ENCODE data around the gene KCNQ4. TPM values are rescaled to one million over a fixed set of nuclear protein-coding genes. Genes with fewer than 3 reads are reported as not detected.

Gene KCNQ4
- polyA plus RNA-seq, 3 donors = 1.6 to 1.9 (median 1.9) TPM

DNA sequence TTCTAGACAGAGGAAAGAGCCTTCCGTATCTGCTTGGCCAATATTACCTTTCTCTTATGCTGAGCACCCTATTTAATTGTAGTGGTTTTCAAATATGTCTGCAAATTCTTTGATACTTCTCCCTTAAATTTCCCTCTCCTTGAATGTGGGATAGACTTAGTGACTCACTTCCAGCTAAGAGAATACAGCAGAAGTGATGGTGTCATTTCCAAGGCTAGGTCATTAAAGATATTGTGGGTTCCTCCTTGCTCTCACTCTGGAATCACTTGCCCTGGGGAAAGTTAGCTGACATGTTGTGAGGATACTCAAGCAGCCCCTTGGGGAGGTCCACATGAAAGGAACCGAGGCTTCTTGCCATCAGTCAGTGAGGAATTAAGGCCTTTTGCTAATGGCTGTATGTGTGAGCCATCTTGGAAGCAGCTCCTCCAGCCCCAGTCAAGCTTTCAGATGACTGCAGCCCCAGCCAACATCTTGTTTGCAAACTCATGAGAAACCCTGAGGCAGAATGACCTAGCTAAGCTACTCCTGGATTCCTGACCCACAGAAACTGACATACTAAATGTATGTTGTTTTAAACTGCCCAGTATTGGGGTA, 86.6 kb downstream of the KCNQ4 start:
- no peak for DNase-seq (ENCODE audit: extremely low read depth in 1 of 11, low read depth in 9 of 11, low spot score in 4 of 11)

DNA sequence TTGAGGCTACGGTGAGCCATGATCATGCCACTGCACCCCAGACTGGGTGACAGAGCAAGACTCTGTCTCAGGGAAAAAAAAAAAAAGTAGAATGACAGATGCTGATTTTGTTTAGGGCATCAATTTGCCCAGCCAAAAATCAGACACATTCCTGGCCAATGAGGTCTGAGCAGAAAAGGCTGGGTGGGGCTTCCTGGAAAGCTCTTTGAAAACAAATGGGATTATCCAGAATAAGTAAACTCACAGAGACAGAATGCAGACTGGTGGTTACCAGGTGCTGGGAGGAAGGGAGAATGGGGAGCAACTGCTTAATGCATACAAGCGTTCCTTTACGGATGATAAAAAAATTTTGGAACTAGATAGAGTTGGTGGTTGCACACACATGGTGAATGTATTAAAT, 88.7 kb downstream of the KCNQ4 start:
- no peak for DNase-seq (ENCODE audit: extremely low read depth in 1 of 11, low read depth in 9 of 11, low spot score in 4 of 11)

DNA sequence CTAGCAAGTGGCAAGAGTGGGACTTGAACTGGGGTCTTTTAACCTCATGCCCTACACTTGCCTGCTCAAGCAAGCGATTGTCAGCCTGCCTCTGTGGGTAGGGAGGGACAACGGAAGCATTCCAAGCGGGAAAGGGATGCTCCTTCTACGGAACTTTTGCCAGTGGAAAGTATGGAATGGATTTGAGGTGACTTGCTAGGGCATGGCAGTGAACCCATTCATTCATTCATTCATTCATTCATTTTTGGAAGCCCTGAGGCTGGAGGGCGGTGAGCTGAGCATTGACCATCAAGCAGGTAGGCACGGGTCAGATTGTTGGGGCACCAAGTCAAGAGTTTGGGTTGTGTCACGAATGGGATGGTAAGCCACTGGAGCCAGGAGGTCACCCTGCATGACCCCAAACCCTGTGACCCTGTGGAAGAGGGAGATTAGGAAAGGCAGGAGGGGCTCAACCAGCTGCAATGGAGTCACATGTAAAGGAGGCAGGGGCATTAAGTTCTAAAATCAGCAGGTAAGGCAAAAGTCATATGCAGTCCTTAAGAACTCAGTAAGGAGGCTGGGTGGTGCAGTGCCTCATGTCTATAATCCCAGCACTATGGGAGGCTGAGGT, 90.4 kb downstream of the KCNQ4 start:
- no peak for DNase-seq (ENCODE audit: extremely low read depth in 1 of 11, low read depth in 9 of 11, low spot score in 4 of 11)

DNA sequence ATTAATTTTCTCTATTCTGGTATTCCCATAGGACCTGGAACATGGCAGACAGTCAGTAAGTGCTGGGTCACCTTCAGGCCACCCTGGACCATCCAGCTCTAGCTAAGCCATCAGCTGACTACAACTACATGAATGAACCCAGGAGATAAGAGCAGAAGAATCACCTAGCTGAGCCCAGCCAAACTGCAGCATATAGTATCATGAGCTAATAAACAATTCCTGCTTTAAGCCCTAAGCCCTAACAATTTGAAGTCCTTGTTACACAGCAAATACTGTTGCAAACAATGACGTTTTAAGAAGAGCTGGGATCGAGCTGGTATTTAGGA, 92.8 kb downstream of the KCNQ4 start:
- DNase-seq (ENCODE audit: extremely low read depth in 1 of 11, low read depth in 9 of 11, low spot score in 4 of 11) = no peak

DNA sequence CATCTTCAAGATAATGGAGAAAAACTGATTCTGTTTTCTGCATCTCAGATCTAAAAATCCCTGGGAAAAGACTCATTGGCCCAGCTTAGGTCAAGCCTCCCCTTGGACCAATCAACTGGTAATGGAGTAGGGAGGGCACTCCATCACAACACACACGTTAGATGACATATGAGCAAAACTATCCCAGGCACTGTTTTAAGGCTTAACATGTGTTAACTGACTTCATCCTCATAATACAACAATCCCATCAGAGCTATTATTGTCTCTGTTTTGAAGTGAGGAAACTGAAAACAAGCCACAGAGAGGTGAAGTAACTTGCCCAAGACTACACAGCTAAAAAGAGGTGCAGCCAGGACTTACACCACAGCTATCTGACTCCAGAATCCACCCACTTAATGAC, 93.3 kb downstream of the KCNQ4 start:
- no peak for DNase-seq (ENCODE audit: extremely low read depth in 1 of 11, low read depth in 9 of 11, low spot score in 4 of 11)

DNA sequence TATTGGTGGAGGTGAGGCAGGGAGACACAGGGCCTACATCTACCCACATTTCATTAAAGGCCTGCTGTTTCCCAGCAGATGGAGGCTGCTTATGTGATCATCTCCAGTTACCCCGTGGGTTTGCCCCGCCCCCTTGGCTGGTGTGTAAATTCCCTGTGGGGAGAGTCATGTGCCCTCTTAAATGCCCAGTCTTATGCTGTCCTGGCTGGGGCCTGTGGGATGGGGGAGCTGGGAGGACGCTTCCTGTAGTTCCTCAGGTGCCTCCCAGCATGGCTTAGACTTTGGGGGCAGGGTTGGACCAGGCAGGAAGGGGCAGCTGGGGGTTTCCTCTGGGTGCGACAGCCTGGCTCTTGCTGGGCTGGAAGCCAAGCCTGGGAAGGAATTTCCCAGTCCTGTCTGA, 94.1 kb downstream of the KCNQ4 start:
- no peak for DNase-seq (ENCODE audit: extremely low read depth in 1 of 11, low read depth in 9 of 11, low spot score in 4 of 11)

DNA sequence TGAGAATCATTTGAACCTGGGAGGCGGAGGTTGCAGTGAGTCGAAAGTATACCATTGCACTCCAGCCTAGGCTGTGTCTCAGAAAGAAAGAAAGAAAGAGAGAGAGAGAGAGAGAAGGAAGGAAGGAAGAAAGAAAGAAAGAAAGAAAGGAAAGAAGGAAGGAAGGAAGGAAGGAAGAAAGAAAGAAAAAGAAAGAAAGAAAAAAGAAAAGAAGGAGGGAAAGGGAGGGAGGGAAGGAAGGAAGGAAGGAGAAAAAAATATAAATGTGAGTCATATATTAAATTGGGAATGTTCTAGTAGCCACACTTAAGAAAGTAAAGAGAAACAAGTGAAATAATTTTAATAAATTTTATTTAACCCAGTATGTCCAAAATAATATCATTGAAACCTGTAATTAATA, 95.3 kb downstream of the KCNQ4 start:
- DNase-seq (ENCODE audit: extremely low read depth in 1 of 11, low read depth in 9 of 11, low spot score in 4 of 11) = no peak

DNA sequence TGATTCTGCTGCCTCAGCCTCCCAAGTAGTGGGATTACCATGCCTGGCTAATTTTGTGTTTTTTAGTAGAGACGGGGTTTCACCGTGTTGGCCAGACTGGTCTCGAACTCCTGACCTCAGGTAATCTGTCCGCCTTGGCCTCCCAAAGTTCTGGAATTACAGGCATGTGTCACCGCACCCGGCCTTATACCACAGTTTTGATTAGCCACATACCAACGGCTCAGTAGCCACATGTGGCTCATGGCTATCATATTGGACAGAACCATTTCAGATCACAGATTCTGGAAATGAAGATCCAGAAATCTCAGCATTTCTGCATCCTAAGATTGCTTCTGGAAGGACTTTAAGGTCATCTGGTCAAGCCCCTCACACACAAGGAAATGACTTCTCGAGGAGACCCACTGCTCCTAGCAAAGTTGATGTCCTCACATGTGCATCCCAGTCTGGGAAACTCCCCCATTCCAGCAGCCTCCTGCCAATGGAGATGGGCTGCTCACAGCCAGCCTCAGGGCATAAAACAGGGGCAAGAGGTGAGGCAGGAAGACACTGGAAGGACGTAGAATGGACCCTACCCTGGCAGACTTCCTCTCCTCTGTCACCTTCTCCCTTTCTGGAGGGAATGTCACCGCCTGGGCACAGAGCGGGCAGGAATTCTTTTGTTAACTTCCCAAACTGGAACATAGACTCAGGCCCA, 96.0 kb downstream of the KCNQ4 start:
- no peak for DNase-seq (ENCODE audit: extremely low read depth in 1 of 11, low read depth in 9 of 11, low spot score in 4 of 11)

DNA sequence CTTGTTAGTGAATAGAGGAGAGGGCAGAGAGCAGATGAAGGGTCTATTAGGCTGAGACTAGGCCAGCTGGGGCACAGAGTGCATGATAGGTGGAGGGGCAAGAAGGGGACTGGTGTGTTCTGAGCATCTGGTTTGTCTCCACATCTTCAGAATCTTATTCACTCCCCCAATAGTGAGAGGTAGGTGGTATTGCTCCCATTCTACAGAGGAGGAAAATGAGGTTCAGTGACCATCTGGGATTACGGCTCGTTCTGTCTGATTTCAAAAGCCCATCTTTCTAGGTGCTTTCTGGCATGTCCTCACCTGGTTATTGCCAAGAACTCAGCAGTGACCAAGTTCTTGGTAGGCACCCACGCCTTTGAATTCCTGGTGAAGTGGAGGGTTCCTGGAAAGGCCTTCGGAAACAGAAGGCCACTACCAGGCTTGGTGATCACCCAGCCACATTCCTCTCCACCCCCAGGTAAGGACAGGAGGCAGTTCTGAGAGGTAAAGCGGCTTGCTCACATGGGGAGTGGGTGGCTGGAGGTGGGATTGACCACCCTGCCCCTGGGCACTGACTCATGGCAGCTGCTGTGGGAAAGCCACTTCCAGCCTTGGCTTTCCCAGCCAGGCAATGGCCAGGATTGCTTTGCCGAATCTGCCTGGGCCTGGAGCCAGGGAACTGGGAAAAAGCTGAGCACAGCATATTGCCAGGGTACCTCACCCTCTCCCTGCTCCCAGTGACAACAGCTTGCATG, 97.4 kb downstream of the KCNQ4 start:
- no peak for DNase-seq (ENCODE audit: extremely low read depth in 1 of 11, low read depth in 9 of 11, low spot score in 4 of 11)

DNA sequence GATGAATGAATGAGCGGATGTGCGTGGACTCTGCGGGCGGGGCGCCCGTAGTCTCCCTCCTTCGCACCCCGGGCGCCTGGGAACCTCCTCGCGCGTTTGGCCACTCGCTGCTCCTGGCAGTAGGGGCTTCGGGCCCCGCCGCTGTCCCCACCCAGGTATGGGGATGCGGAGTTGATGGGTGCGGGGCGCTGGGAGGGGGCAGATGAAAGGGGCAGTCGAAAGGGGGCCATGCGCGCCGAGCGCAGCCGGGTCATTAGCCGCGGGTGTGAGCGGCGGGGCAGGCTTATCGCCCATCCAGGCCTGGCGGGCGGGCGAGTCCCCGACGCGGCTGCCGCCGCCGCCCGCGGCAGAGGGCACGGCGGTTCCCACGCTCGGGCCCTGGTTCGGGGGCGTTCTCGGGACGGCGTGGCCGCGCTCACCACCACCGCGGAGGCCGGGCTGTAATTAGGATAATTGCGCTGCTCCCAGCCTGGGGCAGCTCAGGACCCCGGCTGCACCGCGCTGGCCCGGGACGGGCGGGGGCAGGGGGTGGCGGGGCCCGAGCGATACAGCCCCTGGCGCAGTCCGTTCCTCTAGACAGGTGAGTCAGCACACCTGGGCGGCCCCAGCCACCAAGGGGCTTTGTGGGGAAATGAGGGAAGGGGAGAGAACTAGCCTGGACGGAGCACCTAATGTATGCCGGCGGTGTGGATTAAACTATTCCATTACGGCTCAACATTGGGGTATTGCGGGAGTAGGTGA, 100.6 kb downstream of the KCNQ4 start:
- DNase-seq (ENCODE audit: extremely low read depth in 1 of 11, low read depth in 9 of 11, low spot score in 4 of 11) = no peak

DNA sequence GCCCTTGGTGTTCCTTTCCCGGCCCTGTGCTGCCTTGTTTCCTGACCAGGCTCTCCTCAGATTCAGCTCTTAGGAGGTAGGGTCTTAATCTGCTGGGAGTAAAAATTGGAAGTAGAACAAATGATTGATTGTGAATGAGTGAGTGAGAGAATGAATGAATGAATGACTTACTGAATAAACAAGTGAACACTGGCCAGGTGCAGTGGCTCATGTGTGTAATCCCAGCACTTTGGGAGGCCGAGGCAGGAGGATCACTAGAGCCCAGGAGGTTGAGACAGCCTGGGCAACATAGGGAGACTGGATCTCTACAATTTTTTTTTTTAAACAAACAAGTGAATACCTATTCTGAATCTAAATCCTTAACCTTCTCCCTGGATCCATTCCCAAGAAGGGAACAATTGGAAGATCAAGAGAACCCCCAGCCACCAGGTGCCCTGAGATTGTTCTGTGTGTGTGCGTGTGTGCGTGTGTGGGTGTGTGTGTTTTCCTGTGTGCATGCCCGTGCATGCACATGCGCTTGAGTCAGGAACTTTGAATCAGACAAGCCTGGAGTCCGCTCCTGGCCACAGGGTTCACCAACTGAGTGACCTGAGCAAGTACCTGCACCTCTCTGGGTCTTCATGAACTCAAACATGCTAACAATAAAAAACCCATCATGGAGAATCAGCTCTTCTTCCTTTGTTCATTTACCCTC, 102.9 kb downstream of the KCNQ4 start:
- DNase-seq (ENCODE audit: extremely low read depth in 1 of 11, low read depth in 9 of 11, low spot score in 4 of 11) = no peak

DNA sequence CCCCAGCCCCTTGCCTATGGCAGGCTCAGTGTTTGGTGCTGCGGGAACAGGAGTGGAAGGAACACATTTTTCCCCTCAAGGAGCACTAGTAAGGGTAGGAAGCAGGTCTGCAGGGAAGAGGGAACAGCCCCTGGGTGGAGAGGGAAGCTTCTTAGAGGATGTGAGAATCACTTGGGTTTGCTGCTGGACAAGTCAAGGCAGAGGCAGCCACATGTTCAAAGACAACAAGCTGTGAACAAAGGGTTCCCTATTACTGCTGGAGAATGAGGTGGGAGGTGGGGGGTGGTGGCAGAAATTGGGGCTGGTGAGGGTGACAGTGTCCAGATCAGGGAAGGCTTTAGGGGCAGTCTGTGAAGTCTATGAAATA, 103.4 kb downstream of the KCNQ4 start:
- no peak for DNase-seq (ENCODE audit: extremely low read depth in 1 of 11, low read depth in 9 of 11, low spot score in 4 of 11)

DNA sequence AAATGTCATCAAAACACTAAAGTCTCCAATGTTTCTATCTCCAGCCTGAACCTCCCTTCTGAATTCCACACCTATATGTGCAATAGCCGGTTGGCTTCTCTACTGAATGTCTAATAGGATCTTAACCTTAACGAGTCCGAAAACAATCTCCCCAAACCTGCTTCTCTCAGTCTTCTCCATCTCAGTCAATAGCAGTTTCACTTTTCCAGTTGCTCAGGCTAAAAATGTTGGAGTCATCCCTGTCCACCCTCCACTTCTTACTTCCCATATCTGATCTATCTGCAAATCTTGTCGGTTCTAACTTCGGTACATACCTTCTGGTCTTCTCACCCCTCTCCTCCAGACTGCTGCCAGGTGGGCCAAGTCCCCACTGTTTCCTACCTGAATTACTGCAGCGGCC, 104.1 kb downstream of the KCNQ4 start:
- no peak for DNase-seq (ENCODE audit: extremely low read depth in 1 of 11, low read depth in 9 of 11, low spot score in 4 of 11)

Other genes starting within 250 kb of the KCNQ4 start
- 1 to 10 TPM; 1.6 to 2.2 (median 1.8) TPM for gene RIMS3, start 118.1 kb upstream of the KCNQ4 start, polyA plus RNA-seq (ENCODE audit: insufficient read length in 3 of 3)
- 100 to 1,000 TPM in 2 of 3 donors, 10 to 100 TPM in 1; 95.9 to 111 (median 101) TPM for gene NFYC, start 92.1 kb upstream of the KCNQ4 start, polyA plus RNA-seq (ENCODE audit: insufficient read length in 3 of 3)
- 1 to 10 TPM; 2.7 to 6.0 (median 5.4) TPM for gene CITED4, start 78.6 kb downstream of the KCNQ4 start, polyA plus RNA-seq (ENCODE audit: insufficient read length in 3 of 3)
- 10 to 100 TPM; 21.8 to 31.5 (median 31.1) TPM for gene CTPS1, start 195.9 kb downstream of the KCNQ4 start, polyA plus RNA-seq (ENCODE audit: insufficient read length in 3 of 3)
- under 1 TPM; 0.23 to 0.97 (median 0.46) TPM for gene SLFNL1, start 237.9 kb downstream of the KCNQ4 start, polyA plus RNA-seq (ENCODE audit: insufficient read length in 3 of 3)

All from renal cortex interstitium (tissue), 11 donors.